K562 (cell line): Measurements from ENCODE around the gene NSMF. TPM values are rescaled to one million over a fixed set of nuclear protein-coding genes. Genes with fewer than 3 reads are reported as not detected.

Source experiments
- ATF1 ChIP-seq, 2 experiments: fragments of 450-650 bp in 1 of 2; IDR thresholded peaks; 2 replicates each; pipeline ENCODE4 v1.6.1; 2016; ENCODE audit warnings: missing compliant biosample characterization in 1 of 2, missing genetic modification characterization in 1 of 2
- ATF7 ChIP-seq: fragments of 450-650 bp; IDR thresholded peaks from 2 replicates; pipeline ENCODE4 v1.7.1; 2014; ENCODE audit warnings: mild to moderate bottlenecking, moderate library complexity
- CCNT2 ChIP-seq: IDR thresholded peaks from 2 replicates; pipeline ENCODE4 v1.6.1; 2011; ENCODE audit warnings: borderline replicate concordance, low read depth, mild to moderate bottlenecking, moderate library complexity, mixed read lengths, low read length; ENCODE audit not compliant: insufficient read length; ENCODE audit errors: extremely low read depth
- CEBPZ ChIP-seq: fragments of 150-350 bp; IDR thresholded peaks from 2 replicates; pipeline ENCODE4 v1.6.1; 2014; ENCODE audit warnings: low read depth, mild to moderate bottlenecking, low read length, borderline replicate concordance
- E4F1 ChIP-seq: fragments of 250-450 bp; sonication (Bioruptor Pico); IDR thresholded peaks from 2 replicates; pipeline ENCODE4 v1.5.0; 2021; ENCODE audit warnings: mild to moderate bottlenecking, borderline replicate concordance
- ESRRB ChIP-seq: fragments of 250-450 bp; sonication (Bioruptor Pico); IDR thresholded peaks from 2 replicates; pipeline ENCODE4 v1.5.0; 2020; ENCODE audit warnings: mild to moderate bottlenecking, moderate library complexity, borderline replicate concordance
- FOXA1 ChIP-seq: fragments of 450-650 bp; IDR thresholded peaks from 2 replicates; pipeline ENCODE4 v1.6.1; 2016; ENCODE audit warnings: mild to moderate bottlenecking, borderline replicate concordance
- FOXP1 ChIP-seq: sonication (generic); formaldehyde crosslinking; IDR thresholded peaks from 2 replicates; pipeline ENCODE4 v1.8.0; 2022; ENCODE audit warnings: mild to moderate bottlenecking, missing genetic modification reagents
- KAT2B ChIP-seq: IDR thresholded peaks from one replicate; pipeline ENCODE4 v1.6.1; 2012; ENCODE audit warnings: low read depth, mild to moderate bottlenecking, control low read depth, inconsistent platforms, low read length, moderate library complexity
- KLF13 ChIP-seq: fragments of 450-650 bp; IDR thresholded peaks from 2 replicates; pipeline ENCODE4 v1.6.1; 2016; ENCODE audit warnings: missing genetic modification characterization, low read depth, mild to moderate bottlenecking, missing compliant biosample characterization, moderate library complexity, borderline replicate concordance
- MYC ChIP-seq, 2 experiments: fragments of 250-450 bp in 1 of 2; sonication (Bioruptor Pico) in 1 of 2; IDR thresholded peaks; 2 replicates each; pipeline versions ENCODE4 v1.5.1 to v1.6.1; 2012 to 2021; ENCODE audit warnings: low read depth in 2 of 2, borderline replicate concordance in 1 of 2, improper control_type of control experiment in 1 of 2, low read length in 1 of 2, mild to moderate bottlenecking in 1 of 2, moderate library complexity in 1 of 2
- NEUROD1 ChIP-seq: fragments of 150-350 bp; IDR thresholded peaks from 2 replicates; pipeline ENCODE4 v1.6.1; 2014; ENCODE audit warnings: borderline replicate concordance, low read length, low read depth; ENCODE audit not compliant: partially characterized antibody
- NONO ChIP-seq, 2 experiments: fragments of 200-400 bp in 1 of 2; fragments of 450-650 bp in 1 of 2; formaldehyde crosslinking in 1 of 2; IDR thresholded peaks; 2 replicates each; pipeline ENCODE4 v1.6.1; 2017; ENCODE audit warnings: low read depth in 2 of 2, mild to moderate bottlenecking in 2 of 2, moderate library complexity in 2 of 2, low read length in 1 of 2
- RCOR1 ChIP-seq, 2 experiments: IDR thresholded peaks; 2 replicates each; pipeline ENCODE4 v1.6.1; 2012; ENCODE audit warnings: low read depth in 2 of 2, low read length in 2 of 2, borderline replicate concordance in 1 of 2, improper control_type of control experiment in 1 of 2
- SMARCE1 ChIP-seq: fragments of 450-650 bp; IDR thresholded peaks from 2 replicates; pipeline ENCODE4 v1.7.1; 2016; ENCODE audit warnings: mild to moderate bottlenecking
- SUPT5H ChIP-seq: fragments of 450-650 bp; IDR thresholded peaks from 2 replicates; pipeline ENCODE4 v1.6.1; 2016
- YY1 ChIP-seq, 3 experiments: IDR thresholded peaks; 2 replicates each; pipeline ENCODE4 v1.6.1; 2011; ENCODE audit warnings: low read length in 2 of 3, mild to moderate bottlenecking in 2 of 3, moderate library complexity in 2 of 3, borderline replicate concordance in 1 of 3, control low read depth in 1 of 3, low read depth in 1 of 3; ENCODE audit not compliant: insufficient read depth in 3 of 3, insufficient replicate concordance in 2 of 3, control insufficient read depth in 1 of 3, insufficient read length in 1 of 3; ENCODE audit errors: extremely low read depth in 1 of 3
- ZBTB26 ChIP-seq: fragments of 450-650 bp; formaldehyde crosslinking; IDR thresholded peaks from 2 replicates; pipeline ENCODE4 v1.4.0; 2022; ENCODE audit warnings: missing genetic modification characterization
- polyA plus RNA-seq, 8 experiments: library from polyadenylated mRNA; depleted of rRNA in 4 of 8; stranded (reverse) in 5 of 8; unstranded in 3 of 8; fragments of >200 nt; fragmentation: Nextera tagmentation in 2 of 8; fragmentation: Illumina TruSeq in 1 of 8; extraction: Ambion mirVana in 2 of 8; extraction: Trizol in 1 of 8; gene quantifications; 2 replicates each; pipeline versions ENCODE4 v1.2.1 to v1.2.3, GENCODE V29; 2011 to 2014; ENCODE audit warnings: inconsistent platforms in 1 of 8, missing spikeins in 1 of 8
- total RNA-seq, 7 experiments: library from RNA; depleted of rRNA in 6 of 7; stranded (reverse); fragments of >200 nt in 6 of 7; fragmentation: Illumina TruSeq in 2 of 7; extraction: Trizol in 2 of 7; gene quantifications; 2 replicates each; pipeline versions ENCODE4 v1.2.1 to v1.2.3, GENCODE V29; 2011 to 2021; ENCODE audit warnings: low replicate concordance in 1 of 7

Gene NSMF
- total and polyA plus RNA-seq, 9 of the 15 experiments (the other 6 are each of a cell fraction or from before 2014, with no cell fraction given), result 0.20 to 82.7 (median 29.3) TPM

GRCh38 chr9:137459152-137459600 lies at the start of gene NSMF (continued):
- TF ChIP-seq ZBTB26 (CRISPR knock-in tag) (no peak), YY1 (IDR thresholded peaks at IDR 0.05; ENCODE audit: borderline replicate concordance in 1 of 3, control insufficient read depth in 1 of 3, extremely low read depth in 1 of 3, insufficient read depth in 3 of 3, insufficient read length in 1 of 3, insufficient replicate concordance in 2 of 3, low read depth in 1 of 3, low read length in 2 of 3) (peak; percentile 31 to 77 (median 54)), KLF13 (tag) (peak; percentile 67; the same call in 1 of the 2 replicates), ESRRB (CRISPR knock-in tag) (no peak), RCOR1 (IDR thresholded peaks at IDR 0.05; ENCODE audit: borderline replicate concordance in 1 of 2, low read depth in 2 of 2, low read length in 2 of 2) (no peak), ATF7 (peak; percentile 96), ATF1 (CRISPR knock-in tag; IDR thresholded peaks at IDR 0.05) (peak; percentile 72), ATF1 (tag; IDR thresholded peaks at IDR 0.05) (peak; percentile 99), FOXP1 (CRISPR knock-in tag) (no peak), CCNT2 (peak; percentile 80), CEBPZ (no peak), FOXA1 (no peak), E4F1 (no peak), NEUROD1 (no peak), SUPT5H (no peak), SMARCE1 (no peak), NONO (IDR thresholded peaks at IDR 0.05; ENCODE audit: low read depth in 2 of 2, low read length in 1 of 2) (peak in 1 of 2 experiments; percentile 92; a peak in 2 of 4 replicates), KAT2B (no peak), MYC (IDR thresholded peaks at IDR 0.05; ENCODE audit: low read depth, low read length) (peak; percentile 57), MYC (CRISPR knock-in tag; IDR thresholded peaks at IDR 0.05; ENCODE audit: borderline replicate concordance, low read depth) (no peak)
